GM21786 (cell line): ENCODE data around the gene RNF5.
A peak's percentile ranks its signal among the peaks of the same experiment; 100 is the strongest.
"Not testable (repeated sequence)": the region's sequence is repeated elsewhere in the genome, so short reads cannot be mapped to it uniquely, and the experiment has no call there.

Experiments used
- ATAC-seq: cut with Tn5 transposase; IDR thresholded peaks from one replicate; pipeline ENCODE4 v1.9.1; 2021; ENCODE audit not compliant: unreplicated experiment

Gene RNF5, protein sequence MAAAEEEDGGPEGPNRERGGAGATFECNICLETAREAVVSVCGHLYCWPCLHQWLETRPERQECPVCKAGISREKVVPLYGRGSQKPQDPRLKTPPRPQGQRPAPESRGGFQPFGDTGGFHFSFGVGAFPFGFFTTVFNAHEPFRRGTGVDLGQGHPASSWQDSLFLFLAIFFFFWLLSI

DNA sequence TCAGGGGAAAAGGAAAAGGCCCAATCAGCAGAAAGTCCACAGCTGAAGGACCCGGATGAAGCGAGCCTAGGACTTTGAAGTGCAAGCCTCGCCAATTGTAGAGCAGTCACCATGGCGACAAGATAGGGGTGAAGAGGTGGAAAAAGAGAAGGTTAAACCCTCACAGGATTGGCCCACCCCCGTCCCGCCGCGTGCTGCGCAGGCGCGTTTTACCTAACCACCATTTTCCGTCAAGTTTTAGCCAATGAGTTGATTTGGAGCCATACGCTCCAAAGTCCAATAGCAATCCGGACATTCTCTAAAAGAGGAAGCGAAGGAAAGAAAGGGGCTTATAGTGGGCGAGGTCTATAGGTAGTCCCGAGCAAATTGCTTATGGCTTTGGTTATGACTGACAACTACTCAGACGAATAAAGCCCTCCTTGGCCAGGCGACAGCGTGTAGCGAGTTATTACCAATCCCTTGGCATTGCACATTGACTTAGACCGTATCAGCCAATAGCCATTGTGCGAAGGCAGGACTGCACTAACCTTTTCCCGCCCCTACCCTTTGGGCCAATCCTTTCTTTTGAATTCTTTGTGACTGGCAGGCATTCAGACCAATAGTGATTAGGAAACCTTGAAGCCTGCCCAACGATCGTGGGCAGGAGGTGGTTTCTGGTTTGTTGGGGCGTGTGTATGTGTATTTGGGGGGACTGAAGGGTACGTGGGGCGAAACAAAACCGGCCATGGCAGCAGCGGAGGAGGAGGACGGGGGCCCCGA is at the start of gene RNF5:
Gene RNF5, plus strand, starts transcription at position 618 of the 759 bp plus-strand sequence. Its CDS starts 107 bp downstream, at position 725.
- ATAC-seq = peak; percentile 86

DNA sequence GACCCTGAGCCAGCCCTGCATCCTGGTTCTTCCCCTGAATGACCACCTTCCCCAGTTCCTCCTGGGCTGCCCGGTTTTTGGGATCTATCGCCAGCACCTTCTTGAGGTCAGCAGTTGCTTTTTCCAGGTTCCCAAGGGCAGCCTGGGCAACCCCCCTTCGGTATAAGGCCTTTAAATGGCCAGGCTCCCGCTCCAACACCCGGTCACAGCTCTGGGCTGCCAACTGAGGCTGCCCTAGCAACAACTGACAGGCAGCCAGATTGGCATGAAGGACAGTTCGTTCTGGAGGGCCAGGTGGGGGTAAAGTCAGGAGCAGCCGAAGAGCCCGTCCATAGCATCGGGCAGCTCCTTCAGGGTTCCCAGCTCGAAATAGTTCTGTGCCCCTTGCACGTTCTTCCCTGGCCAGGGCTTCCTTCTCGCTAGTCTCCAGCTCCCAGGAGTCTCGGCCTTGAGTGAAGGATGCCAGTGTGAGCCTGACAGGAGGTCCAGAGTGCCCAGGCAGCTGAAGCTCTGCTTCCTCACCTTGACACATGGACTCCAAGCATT is 49.4 kb upstream of the RNF5 start:
- no peak for ATAC-seq

GRCh38 chr6:32129297-32130088 is 48.7 kb upstream of the RNF5 start:
- no peak for ATAC-seq

DNA sequence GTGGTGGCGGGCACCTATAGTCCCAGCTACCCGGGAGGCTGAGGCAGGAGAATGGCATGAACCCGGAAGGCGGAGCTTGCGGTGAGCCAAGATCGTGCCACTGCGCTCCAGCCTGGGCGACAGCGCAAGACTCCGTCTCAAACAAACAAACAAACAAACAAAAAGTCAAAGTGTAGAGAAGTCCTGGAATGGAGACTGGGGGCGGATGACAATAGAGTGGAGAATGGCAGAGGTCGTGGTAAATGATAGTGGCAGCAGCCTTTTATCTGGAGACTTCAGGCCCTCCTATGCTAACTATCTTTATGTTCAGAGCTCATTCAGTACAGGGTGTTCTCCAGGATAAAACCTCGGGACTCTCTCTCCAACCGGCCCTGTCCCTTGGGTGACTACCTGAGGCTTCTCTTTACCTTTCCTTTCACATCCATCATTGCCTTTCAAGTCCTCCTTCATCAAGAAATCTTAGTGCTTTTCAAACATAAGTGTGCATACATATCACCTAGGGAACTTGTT is 46.7 kb upstream of the RNF5 start:
- ATAC-seq = no peak

DNA sequence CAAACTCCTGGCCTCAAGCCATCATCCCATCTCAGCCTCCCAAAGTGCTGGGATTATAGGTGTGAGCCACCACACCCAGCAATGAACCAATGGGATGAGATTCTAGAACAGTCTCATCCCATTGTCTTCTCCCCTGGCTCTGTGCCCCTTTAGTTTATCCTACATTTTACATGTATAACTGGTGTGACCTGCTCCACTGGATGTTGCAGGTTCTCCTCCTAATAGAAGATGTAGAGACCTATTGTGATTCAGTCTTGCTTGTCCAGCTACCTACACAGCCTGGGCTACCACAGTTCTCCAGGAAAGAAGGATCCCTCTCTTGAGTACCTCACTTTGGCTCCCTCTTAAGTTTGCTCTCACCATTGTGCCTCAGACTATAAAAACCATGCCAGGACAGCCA is 46.1 kb upstream of the RNF5 start:
- ATAC-seq = no peak

- ATAC-seq = no peak
Observed at GRCh38 chr6:32133786-32134185, 44.4 kb upstream of the RNF5 start.

DNA sequence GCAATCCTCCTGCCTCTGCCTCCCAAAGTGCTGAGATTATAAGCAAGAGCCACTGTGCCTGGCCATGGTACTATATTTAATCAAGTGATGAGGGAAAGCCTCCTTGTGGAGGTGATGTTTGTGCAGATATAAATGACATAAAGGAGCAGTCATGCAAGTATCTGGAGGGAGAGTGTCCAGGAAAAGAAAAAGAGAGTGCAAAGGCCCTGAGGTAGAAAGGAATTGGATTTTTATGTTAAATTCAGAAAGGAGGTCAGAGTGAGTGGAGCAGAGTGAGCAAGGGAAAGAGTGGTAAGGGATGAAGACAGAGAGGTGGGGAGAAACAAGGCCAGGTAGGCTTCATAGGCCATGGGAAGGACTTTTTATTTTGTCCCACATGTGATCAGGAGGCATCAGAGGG is 40.8 kb upstream of the RNF5 start:
- no peak for ATAC-seq

DNA sequence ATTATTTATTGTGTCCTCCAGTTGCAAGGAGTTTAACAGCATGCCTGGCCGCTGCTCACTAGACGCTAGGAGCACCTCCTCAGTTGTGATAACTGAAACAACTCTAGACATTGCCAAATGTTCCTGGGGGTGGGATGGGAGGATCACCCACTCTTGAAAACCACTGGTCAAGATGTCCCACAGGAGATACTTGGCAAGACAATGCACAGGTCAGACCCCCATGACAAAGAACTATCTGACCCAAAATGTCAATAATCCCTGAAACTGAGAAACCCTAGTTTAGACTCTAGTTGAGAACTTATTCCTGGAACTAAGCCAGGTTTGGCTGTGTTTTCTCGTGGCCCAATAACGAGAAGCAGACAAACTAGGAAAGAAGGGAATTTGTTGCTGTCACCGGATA is 38.6 kb upstream of the RNF5 start:
- no peak for ATAC-seq

GRCh38 chr6:32140420-32141046 is 37.7 kb upstream of the RNF5 start:
- ATAC-seq = no peak

GRCh38 chr6:32144238-32144637 is 34.0 kb upstream of the RNF5 start:
- not testable (repeated sequence) for ATAC-seq

- ATAC-seq = no peak
Observed at GRCh38 chr6:32146287-32146686, 31.9 kb upstream of the RNF5 start.

- no peak for ATAC-seq
Observed at GRCh38 chr6:32146687-32147086, 31.5 kb upstream of the RNF5 start.

- ATAC-seq = no peak
Observed at GRCh38 chr6:32147401-32148132, 30.6 kb upstream of the RNF5 start.

- ATAC-seq = no peak
Observed at GRCh38 chr6:32148289-32149091, 29.7 kb upstream of the RNF5 start.

- ATAC-seq = no peak
Observed at GRCh38 chr6:32149092-32149755, 29.0 kb upstream of the RNF5 start.

- no peak for ATAC-seq
Observed at GRCh38 chr6:32149932-32150870, 28.0 kb upstream of the RNF5 start.

DNA sequence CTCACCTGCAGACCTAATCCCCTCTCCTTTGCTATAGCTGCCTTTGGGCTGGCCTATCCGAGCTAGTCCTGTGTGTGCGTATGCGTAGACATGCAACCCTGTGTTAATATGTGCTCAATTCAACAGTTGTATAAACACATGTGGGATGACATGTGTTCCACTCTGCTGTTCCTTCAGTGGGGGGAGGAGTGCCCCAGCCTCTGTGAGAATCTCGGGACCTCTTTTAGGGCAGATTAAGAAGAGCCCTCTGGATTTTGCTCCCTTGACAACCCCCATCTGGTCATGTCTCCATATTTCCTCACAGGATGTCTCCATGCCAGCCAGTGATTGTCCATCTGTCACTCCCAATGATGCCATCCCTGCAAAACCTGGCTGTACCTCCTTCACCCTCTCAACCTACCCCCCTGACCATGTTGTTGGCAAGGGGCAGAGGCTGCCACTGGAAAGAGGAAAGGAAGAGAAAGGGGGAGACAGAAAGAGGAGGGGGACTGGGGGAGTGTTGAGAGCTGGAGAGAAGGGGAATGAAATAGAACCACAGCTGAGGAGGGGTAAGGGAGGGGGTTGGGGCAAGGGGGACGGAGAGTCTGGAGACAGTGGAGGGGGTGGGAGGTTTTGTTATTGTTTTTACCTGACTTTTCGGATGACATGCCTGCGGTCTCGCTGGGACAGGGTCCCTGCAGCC is 26.9 kb upstream of the RNF5 start:
- ATAC-seq = no peak
